ENCODE results near the gene LMF1. TPM values are rescaled to one million over a fixed set of nuclear protein-coding genes. Genes with fewer than 3 reads are reported as not detected.
A peak's percentile ranks its signal among the peaks of the same experiment; 100 is the strongest.

LMF1 gene
- total RNA-seq, 1 donor from 2014 or later: 16.0 TPM

DNA sequence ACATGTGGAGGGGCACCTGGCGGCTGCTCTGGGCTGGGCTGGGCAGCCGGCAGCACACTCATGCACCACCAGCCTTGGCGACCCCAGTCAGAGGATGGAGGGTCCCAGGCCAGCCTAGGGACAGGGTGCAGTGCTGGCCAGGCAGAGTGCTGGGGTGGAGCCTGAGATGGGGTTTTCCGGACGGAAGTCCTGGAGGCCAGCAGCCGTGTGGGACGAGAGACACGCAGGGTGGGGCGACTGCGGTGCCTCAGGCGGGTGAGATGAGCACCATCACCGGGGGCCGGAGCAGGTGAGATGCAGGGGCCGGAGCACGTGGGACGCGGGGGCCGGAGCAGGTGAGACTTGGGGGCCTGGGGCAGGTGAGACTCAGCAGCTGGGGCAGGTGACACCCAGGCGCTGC, 55.2 kb downstream of the LMF1 start:
- Mint-ChIP-seq H3K4me1 (peaks cover 27% of the 10 kb centered on the region), H3K4me3 (no peak overlapping the region), H3K27ac (ENCODE audit: unreplicated experiment) (no peak overlapping the region), H3K36me3 (ENCODE audit: low read depth) (peaks cover 3% of the 10 kb centered on the region), H3K9me3 (no peaks in the 10 kb centered on the region), H3K27me3 (ENCODE audit: low read depth) (no peaks in the 10 kb centered on the region)
- TF ChIP-seq, protein P1, sequence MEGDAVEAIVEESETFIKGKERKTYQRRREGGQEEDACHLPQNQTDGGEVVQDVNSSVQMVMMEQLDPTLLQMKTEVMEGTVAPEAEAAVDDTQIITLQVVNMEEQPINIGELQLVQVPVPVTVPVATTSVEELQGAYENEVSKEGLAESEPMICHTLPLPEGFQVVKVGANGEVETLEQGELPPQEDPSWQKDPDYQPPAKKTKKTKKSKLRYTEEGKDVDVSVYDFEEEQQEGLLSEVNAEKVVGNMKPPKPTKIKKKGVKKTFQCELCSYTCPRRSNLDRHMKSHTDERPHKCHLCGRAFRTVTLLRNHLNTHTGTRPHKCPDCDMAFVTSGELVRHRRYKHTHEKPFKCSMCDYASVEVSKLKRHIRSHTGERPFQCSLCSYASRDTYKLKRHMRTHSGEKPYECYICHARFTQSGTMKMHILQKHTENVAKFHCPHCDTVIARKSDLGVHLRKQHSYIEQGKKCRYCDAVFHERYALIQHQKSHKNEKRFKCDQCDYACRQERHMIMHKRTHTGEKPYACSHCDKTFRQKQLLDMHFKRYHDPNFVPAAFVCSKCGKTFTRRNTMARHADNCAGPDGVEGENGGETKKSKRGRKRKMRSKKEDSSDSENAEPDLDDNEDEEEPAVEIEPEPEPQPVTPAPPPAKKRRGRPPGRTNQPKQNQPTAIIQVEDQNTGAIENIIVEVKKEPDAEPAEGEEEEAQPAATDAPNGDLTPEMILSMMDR (conservative IDR thresholded peaks at IDR 0.05): no peak
- no peak for DNase-seq (ENCODE audit: low read depth, low spot score)

DNA sequence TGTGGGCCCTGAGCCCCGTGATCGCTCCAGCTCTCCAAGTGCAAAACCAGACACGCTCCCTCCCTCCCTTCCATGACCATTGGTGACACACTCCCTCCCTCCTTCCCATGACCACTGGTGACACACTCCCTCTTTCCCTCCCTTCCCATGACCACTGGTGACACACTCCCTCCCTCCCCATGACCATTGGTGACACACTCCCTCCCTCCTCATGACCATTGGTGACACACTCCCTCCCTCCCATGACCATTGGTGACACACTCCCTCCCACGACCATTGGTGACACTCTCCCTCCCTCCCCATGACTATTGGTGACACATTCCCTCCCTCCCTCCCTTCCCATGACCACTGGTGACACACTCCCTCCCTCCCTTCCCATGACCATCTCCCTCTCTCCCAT, 56.3 kb downstream of the LMF1 start:
- TF ChIP-seq, protein P1 (conservative IDR thresholded peaks at IDR 0.05): no peak
- Mint-ChIP-seq H3K27ac (ENCODE audit: unreplicated experiment) (no peak overlapping the region), H3K9me3 (no peaks in the 10 kb centered on the region), H3K4me3 (no peak overlapping the region), H3K4me1 (peaks cover 21% of the 10 kb centered on the region), H3K36me3 (ENCODE audit: low read depth) (peaks cover under 1% of the 10 kb centered on the region), H3K27me3 (ENCODE audit: low read depth) (no peaks in the 10 kb centered on the region)
- no peak for DNase-seq (ENCODE audit: low read depth, low spot score)

DNA sequence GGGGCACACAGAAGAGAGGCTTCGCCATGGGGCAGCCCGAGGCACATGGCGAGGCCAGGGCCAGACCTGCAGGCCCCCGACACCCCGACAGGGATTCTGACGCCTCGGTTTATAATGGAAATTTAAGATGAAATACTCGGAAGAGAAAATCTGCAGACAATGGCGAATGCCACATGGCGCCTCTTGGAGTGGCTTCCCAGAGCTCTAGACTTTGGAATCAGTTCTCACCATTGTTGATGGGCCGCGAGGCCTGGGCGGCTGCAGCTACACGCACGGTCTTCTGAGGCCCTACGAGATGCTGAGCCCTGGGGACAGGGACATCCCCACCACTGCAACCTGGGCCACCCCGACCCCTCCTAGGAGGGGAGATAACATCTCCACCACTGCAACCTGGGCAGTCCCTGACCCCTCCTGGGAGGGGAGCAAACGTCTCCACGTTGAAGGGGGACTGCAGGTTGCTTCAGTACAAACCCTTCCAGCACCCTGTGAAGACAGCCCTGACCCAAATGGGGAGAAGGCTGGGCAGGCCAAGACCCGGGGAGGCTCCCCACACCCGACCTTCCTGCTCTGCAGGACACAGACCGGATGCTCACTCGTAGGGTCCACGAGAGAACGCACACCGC, 56.9 kb downstream of the LMF1 start:
- DNase-seq (ENCODE audit: low read depth, low spot score): no peak
- no peaks in the 10 kb centered on the region for H3K27me3 Mint-ChIP-seq (ENCODE audit: low read depth)
- TF ChIP-seq, protein P1 (conservative IDR thresholded peaks at IDR 0.05): no peak
- H3K4me1 Mint-ChIP-seq: peaks cover 21% of the 10 kb centered on the region
- no peak overlapping the region for H3K4me3 Mint-ChIP-seq
- H3K27ac Mint-ChIP-seq (ENCODE audit: unreplicated experiment): no peak overlapping the region
- H3K9me3 Mint-ChIP-seq: no peaks in the 10 kb centered on the region
- H3K36me3 Mint-ChIP-seq (ENCODE audit: low read depth): peaks cover 5% of the 10 kb centered on the region

DNA sequence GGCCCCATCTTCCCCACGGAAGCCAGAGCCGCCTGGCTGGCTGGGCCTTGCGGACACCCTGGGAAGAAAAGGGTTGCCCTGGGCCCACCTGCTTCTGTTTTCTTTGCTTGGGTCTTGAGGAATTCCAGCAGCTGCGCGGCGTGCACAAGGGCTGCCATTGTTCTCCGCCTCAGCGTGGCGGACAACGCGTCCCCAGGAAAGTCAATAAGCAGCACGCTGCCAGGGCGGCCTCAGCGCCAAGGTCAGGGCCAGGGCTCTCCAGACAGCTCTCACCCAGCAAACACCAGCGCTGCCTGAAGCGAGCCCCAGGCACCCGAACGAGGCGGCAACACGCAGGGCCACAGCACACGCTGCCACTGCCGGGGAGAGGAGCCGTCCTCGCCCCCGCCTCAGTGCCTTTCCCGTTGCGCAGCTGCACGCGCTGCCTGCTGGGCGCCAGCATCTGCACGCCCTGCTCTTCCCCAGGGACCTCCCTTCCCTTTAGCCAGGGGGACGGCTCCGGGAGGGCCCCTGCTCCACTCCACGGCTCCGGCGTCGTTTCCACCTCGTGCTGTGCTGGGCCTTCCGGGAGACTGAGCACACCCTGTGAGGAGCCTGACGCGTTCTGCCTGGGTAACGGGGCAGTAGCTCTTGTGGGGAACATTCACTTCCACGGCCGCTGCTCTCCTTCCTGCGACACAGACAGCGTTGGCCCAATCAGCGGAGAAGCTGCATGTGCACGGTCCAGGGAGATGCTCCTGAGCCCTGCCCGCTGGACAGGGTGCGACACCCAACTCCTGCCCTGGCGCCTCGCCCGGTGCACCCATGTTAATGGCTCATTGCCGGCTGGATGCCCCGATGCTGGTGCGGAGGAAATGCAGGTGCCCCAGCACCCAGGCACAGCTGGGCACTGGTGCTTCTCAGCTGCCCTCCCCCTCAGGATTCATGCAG, 57.8 kb downstream of the LMF1 start:
- H3K4me1 Mint-ChIP-seq: peaks cover 15% of the 10 kb centered on the region
- H3K27ac Mint-ChIP-seq (ENCODE audit: unreplicated experiment): no peak overlapping the region
- H3K36me3 Mint-ChIP-seq (ENCODE audit: low read depth): peaks cover 5% of the 10 kb centered on the region
- H3K4me3 Mint-ChIP-seq: no peak overlapping the region
- TF ChIP-seq, protein P1 (conservative IDR thresholded peaks at IDR 0.05): no peak
- peak; percentile 54 for DNase-seq (ENCODE audit: low read depth, low spot score)
- H3K27me3 Mint-ChIP-seq (ENCODE audit: low read depth): no peaks in the 10 kb centered on the region
- no peaks in the 10 kb centered on the region for H3K9me3 Mint-ChIP-seq

DNA sequence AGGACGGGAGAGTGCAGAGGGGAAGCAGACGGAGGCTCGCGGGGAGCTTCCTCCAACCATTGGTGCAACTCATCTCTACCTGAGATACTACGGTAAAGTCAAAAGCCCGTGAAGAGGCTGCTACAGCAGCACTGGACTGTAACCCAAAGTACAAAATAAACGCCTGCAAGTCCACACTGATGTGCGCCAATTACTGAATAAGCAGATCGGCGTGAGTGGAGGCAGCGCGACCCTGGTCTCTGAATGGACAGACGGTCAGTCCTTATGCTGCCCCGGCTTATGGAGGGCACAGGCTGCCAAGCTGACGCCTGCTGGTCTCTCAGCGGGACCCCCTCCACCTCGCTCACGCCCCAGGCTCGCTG, 58.5 kb downstream of the LMF1 start:
- no peak for DNase-seq (ENCODE audit: low read depth, low spot score)
- H3K27ac Mint-ChIP-seq (ENCODE audit: unreplicated experiment): peak overlapping the region; percentile 39

More for the DNA sequence above, 58.5 kb downstream of the LMF1 start:
- no peaks in the 10 kb centered on the region for H3K27me3 Mint-ChIP-seq (ENCODE audit: low read depth)
- peaks cover 11% of the 10 kb centered on the region for H3K4me1 Mint-ChIP-seq
- H3K36me3 Mint-ChIP-seq (ENCODE audit: low read depth): peaks cover 9% of the 10 kb centered on the region
- H3K4me3 Mint-ChIP-seq: no peak overlapping the region
- H3K9me3 Mint-ChIP-seq: no peaks in the 10 kb centered on the region
- TF ChIP-seq, protein P1 (conservative IDR thresholded peaks at IDR 0.05): no peak
